Fibroblast of pulmonary artery (primary cell): ENCODE measurements around the gene SNORC.
A peak's percentile ranks its signal among the peaks of the same experiment; 100 is the strongest.

ENCODE experiments used
- DNase-seq: peaks from one replicate; pipeline ENCODE4 v3.0.0-alpha.2; 2010; ENCODE audit warnings: low read depth
- H3K4me3 ChIP-seq: replicated peaks from 2 replicates; pipeline ENCODE4 v1.5.1; 2011; ENCODE audit warnings: low read depth, mild to moderate bottlenecking, control low read depth, low read length, moderate library complexity
- TF ChIP-seq, protein P1 (sequence below): IDR thresholded peaks from 2 replicates; pipeline ENCODE4 v1.5.1; 2011; ENCODE audit warnings: mild to moderate bottlenecking, control low read depth, low read length, inconsistent platforms; ENCODE audit errors: missing control alignments

The SNORC gene

GRCh38 chr2:232886632-232887031 lies 16.6 kb downstream of the SNORC start:
- DNase-seq, result no peak
- no peak overlapping the region for H3K4me3 ChIP-seq
- TF ChIP-seq, protein P1, sequence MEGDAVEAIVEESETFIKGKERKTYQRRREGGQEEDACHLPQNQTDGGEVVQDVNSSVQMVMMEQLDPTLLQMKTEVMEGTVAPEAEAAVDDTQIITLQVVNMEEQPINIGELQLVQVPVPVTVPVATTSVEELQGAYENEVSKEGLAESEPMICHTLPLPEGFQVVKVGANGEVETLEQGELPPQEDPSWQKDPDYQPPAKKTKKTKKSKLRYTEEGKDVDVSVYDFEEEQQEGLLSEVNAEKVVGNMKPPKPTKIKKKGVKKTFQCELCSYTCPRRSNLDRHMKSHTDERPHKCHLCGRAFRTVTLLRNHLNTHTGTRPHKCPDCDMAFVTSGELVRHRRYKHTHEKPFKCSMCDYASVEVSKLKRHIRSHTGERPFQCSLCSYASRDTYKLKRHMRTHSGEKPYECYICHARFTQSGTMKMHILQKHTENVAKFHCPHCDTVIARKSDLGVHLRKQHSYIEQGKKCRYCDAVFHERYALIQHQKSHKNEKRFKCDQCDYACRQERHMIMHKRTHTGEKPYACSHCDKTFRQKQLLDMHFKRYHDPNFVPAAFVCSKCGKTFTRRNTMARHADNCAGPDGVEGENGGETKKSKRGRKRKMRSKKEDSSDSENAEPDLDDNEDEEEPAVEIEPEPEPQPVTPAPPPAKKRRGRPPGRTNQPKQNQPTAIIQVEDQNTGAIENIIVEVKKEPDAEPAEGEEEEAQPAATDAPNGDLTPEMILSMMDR, result no peak

DNA sequence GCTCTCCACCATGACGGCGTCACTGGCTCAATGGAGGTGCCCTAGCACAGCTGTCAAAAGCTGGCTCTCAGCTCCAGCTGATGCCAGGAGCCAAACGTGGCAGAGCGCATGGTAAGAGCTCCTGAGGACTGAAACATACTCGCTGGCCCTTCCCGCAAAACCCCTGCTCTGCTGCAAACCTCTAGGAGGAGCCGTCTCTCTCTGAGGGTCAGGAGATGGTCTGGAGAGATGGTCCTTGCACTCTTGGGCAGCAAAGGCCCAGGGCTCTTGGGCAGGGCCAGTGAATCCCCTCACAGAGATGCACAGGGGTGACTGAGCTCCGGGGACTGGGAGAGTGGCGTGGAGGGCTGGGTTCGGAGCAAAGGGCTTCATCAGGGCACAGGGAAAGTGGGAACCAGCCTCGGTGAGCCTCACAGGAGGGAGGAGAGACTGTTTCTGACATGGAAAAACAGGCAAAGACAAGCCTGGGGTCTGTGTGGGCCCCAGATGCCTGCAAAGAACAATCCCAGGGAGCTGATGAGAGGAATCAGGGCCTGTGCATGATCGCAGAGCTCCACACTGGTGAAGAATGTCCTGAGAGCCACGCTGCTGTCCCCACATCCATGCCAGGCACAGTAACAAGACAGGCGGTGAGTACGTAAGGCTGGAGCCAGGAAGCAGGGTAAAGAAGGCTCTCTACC lies 17.2 kb downstream of the SNORC start:
- TF ChIP-seq, protein P1, result peak; percentile 31
- no peak overlapping the region for H3K4me3 ChIP-seq
- DNase-seq, result peak; percentile 15

DNA sequence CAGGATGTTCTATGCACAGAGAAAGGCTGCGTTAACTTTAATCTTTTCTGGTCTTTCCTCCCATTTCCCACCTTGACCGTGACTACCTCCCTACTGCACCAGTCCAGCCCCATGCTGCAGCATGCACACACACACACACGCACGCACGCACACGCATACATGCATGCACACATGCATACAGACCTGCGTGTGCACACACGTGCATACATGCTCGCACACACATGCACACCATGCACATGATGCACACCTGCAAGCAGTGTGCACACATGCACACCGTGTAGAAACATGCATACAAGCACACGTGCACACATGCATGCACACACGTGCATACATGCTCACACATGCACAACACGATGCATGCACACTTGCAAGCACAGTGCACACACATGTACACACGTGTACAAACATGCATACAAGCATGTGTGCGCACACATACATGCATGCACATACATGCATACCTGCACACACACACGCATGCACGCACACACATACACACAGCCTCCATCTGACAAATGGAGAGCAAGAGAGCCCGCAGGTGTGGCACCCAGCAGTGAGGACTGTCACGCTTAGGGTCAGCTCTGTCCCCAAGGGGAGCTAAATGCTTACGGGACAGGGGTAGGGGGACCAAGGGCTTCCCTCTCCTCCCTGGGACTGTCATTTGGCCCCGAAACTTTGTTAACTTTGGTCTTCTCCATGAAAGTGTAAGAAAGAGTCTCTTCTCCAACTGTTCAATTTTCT lies 18.2 kb downstream of the SNORC start:
- DNase-seq, result no peak
- H3K4me3 ChIP-seq, result no peak overlapping the region
- TF ChIP-seq, protein P1, result no peak

DNA sequence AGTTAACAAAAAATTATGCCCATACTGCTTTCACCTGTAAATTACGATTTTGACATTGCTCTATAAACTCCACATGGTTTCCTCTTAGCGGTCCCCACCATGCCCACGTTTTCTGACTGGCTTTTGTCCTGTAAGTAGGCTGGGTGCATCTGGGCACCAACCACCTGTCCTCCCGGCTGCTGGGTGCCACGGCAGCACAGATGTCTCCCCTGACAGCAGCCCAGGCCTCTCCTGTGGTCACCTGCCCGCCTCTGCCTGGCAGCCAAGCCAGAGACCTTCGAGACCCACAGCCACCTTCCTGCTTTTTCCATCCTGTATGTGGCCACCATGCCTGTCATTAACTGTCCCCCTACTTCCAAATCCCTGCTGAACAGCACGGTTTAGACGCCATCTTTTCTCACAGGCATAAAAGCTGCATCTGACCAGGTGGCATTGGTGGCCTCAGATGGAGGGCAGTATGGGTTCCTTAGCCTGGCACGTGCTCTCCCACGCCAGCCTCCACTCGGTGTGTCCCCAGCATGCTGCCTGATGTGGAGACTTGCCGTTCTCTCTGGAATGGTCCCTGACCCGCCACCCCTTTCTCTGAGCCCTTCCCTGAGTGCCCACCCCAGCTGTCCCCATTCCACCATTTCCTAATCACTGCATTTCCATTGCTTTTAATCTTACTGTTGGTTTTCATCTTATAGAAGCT lies 18.9 kb downstream of the SNORC start:
- no peak for DNase-seq
- no peak overlapping the region for H3K4me3 ChIP-seq
- TF ChIP-seq, protein P1, result no peak

DNA sequence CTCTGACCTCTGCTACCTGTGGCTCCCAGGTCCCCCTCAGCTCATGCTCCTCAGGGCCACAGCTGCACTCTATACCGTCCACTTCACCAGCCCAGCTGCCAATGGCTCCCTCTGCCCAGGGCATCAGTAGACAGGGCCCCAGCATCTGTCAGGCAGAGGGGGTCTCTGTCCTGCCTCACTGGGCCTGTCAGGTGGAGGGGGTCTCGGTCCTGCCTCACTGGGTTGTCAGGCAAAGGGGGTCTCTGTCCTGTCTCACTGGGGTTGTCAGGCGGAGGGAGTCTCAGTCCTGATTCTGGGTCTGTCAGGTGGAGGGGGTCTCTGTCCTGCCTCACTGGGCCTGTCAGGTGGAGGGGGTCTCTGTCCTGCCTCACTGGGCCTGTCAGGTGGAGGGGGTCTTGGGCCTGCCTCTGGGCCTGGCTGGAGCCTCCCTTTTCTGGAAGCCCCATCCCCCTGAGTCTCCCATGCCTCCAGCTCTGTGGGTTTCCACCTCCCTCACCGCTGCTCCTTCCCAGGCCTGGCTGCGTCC lies 19.9 kb downstream of the SNORC start:
- no peak for DNase-seq
- TF ChIP-seq, protein P1, result no peak
- no peak overlapping the region for H3K4me3 ChIP-seq

- DNase-seq, result no peak
- H3K4me3 ChIP-seq, result no peak overlapping the region
- TF ChIP-seq, protein P1, result no peak
Measured at GRCh38 chr2:232890536-232890895, 20.5 kb downstream of the SNORC start.
